ENCODE measurements around the gene CNTNAP2.

Gene CNTNAP2

GRCh38 chr7:148398844-148399365 is 2282.3 kb downstream of the CNTNAP2 start:
- Histone ChIP-seq H3K79me2 (ENCODE audit: insufficient read depth, low read length) (no peaks in the 10 kb centered on the region), H3K9ac (ENCODE audit: low read length) (no peak overlapping the region), H3K27me3 (ENCODE audit: low read length) (no peaks in the 10 kb centered on the region), H3K9me2 (replicated peaks; ENCODE audit: insufficient read depth, low read length) (no peaks in the 10 kb centered on the region), H3K36me3 (ENCODE audit: low read length) (no peaks in the 10 kb centered on the region), H2AFZ (ENCODE audit: low read depth, low read length, severe bottlenecking) (no peak overlapping the region), H3F3A (ENCODE audit: insufficient read depth) (no peaks in the 10 kb centered on the region), H3K4me2 (ENCODE audit: low read depth, low read length, poor library complexity, severe bottlenecking) (no peak overlapping the region), H4K20me1 (ENCODE audit: low read depth, low read length) (no peaks in the 10 kb centered on the region), H3K9me3 (ENCODE audit: insufficient read depth, low read length) (no peaks in the 10 kb centered on the region), H3K4me3 (ENCODE audit: insufficient read depth, low read length, poor library complexity, severe bottlenecking) (no peak overlapping the region), H3K27ac (ENCODE audit: low read depth, low read length) (no peak overlapping the region)
- no peak for TF ChIP-seq EZH2phosphoT487 (conservative IDR thresholded peaks at IDR 0.05; ENCODE audit: low read length)
- TF ChIP-seq CTCF (IDR thresholded peaks at IDR 0.05; ENCODE audit: insufficient read depth, low read length, poor library complexity, severe bottlenecking): no peak

- Histone ChIP-seq H3K9me2 (replicated peaks; ENCODE audit: insufficient read depth, low read length) (no peaks in the 10 kb centered on the region), H2AFZ (ENCODE audit: low read depth, low read length, severe bottlenecking) (no peak overlapping the region), H3K36me3 (ENCODE audit: low read length) (no peaks in the 10 kb centered on the region), H3K9me3 (ENCODE audit: insufficient read depth, low read length) (no peaks in the 10 kb centered on the region), H3K79me2 (ENCODE audit: insufficient read depth, low read length) (no peaks in the 10 kb centered on the region), H3K9ac (ENCODE audit: low read length) (no peak overlapping the region), H3F3A (ENCODE audit: insufficient read depth) (no peaks in the 10 kb centered on the region), H3K4me3 (ENCODE audit: insufficient read depth, low read length, poor library complexity, severe bottlenecking) (no peak overlapping the region), H3K4me2 (ENCODE audit: low read depth, low read length, poor library complexity, severe bottlenecking) (no peak overlapping the region), H3K27me3 (ENCODE audit: low read length) (no peaks in the 10 kb centered on the region), H4K20me1 (ENCODE audit: low read depth, low read length) (no peaks in the 10 kb centered on the region), H3K27ac (ENCODE audit: low read depth, low read length) (no peak overlapping the region)
- TF ChIP-seq CTCF (IDR thresholded peaks at IDR 0.05; ENCODE audit: insufficient read depth, low read length, poor library complexity, severe bottlenecking) (no peak), EZH2phosphoT487 (conservative IDR thresholded peaks at IDR 0.05; ENCODE audit: low read length) (no peak)
Observed at GRCh38 chr7:148400101-148400500, 2283.5 kb downstream of the CNTNAP2 start.

DNA sequence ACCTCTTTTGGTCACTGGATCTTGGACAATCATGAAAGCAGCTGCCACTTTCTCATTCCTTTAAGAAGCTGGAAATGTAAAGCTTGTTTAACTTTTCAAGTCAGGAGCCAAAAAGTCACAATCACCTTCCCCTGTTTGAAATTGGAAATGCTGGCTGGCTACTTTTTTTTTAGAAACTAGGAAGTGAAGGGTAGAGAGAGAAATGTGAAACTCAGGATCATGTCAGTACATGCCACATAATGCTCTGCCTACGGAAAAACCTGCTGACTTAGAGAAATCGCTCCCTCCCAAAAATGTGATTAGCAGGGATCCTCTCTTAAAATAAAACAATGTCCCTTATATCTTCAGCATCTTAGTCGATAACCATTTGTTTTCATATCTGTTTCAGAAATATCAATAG is 2285.6 kb downstream of the CNTNAP2 start:
- Histone ChIP-seq H3K9me3 (ENCODE audit: insufficient read depth, low read length) (no peaks in the 10 kb centered on the region), H3K4me2 (ENCODE audit: low read depth, low read length, poor library complexity, severe bottlenecking) (no peak overlapping the region), H3K27ac (ENCODE audit: low read depth, low read length) (no peak overlapping the region), H3K79me2 (ENCODE audit: insufficient read depth, low read length) (no peaks in the 10 kb centered on the region), H3K27me3 (ENCODE audit: low read length) (no peaks in the 10 kb centered on the region), H3K4me3 (ENCODE audit: insufficient read depth, low read length, poor library complexity, severe bottlenecking) (no peak overlapping the region), H3K36me3 (ENCODE audit: low read length) (no peaks in the 10 kb centered on the region), H3K9me2 (replicated peaks; ENCODE audit: insufficient read depth, low read length) (no peaks in the 10 kb centered on the region), H3F3A (ENCODE audit: insufficient read depth) (no peaks in the 10 kb centered on the region), H4K20me1 (ENCODE audit: low read depth, low read length) (no peaks in the 10 kb centered on the region), H3K9ac (ENCODE audit: low read length) (no peak overlapping the region), H2AFZ (ENCODE audit: low read depth, low read length, severe bottlenecking) (no peak overlapping the region)
- TF ChIP-seq CTCF (IDR thresholded peaks at IDR 0.05; ENCODE audit: insufficient read depth, low read length, poor library complexity, severe bottlenecking) (no peak), EZH2phosphoT487 (conservative IDR thresholded peaks at IDR 0.05; ENCODE audit: low read length) (no peak)
